ENCODE measurements around the gene LCE1B.

Gene LCE1B

DNA sequence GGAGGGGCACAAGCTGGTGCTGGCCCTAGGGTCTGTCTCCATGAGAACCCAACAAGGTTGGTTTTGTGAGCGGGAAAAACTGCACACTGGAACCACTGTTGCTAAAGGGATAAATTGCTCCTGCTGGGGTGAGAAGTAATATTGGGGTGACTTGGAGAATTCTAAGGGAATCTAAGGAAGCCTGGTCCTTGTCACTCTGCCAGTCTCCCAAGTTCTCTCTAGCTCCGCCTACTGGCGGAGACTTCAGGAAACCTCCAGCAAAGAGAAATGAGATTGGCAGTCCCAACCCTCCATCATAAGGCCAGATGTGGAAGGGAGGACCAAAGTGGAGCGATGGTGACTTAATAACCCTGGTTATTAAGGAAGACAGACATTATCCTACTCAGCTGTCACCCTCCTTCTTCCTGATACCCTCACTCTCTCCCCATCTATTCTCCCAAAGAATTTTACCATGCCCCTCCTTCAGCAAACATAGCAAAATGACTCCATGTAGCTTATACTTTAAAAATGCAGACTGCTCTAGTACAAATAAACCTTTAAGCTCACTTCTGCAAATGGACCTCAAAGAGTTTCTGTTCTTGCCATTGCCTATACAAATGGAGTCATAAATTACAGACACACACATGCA lies 34.1 kb upstream of the LCE1B start:
- TF ChIP-seq CTCF (IDR thresholded peaks at IDR 0.05; ENCODE audit: unreplicated experiment in 3 of 3), result no peak
- H3K4me1 Mint-ChIP-seq, result no peaks in the 10 kb centered on the region
- no peak overlapping the region for H3K27ac Mint-ChIP-seq
- H3K9me3 Mint-ChIP-seq, result peaks cover 37% of the 10 kb centered on the region
- no peak overlapping the region for H3K4me3 Mint-ChIP-seq
- no peaks in the 10 kb centered on the region for H3K36me3 Mint-ChIP-seq (ENCODE audit: low read depth)
- H3K27me3 Mint-ChIP-seq (ENCODE audit: low read depth), result no peaks in the 10 kb centered on the region

DNA sequence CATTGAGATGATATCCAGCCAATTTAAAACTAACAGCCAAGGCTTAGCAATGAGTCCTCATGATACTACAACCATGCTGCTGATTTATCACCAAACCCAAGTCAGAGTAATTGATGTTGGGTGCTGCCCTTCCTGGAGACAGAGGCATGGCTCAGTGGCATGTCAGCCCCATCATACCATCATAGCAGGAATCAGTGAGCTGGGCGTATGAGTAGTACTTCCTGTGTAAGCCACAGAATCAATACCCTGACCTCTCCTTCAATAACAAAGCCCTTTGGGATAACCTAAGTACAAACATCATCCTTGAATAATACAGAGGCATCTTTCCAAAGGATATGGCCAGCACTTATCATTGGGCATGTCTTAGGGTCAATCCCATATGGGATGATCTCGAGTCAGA lies 28.7 kb upstream of the LCE1B start:
- no peak overlapping the region for H3K4me3 Mint-ChIP-seq
- H3K4me1 Mint-ChIP-seq, result no peaks in the 10 kb centered on the region
- peaks cover 2% of the 10 kb centered on the region for H3K36me3 Mint-ChIP-seq (ENCODE audit: low read depth)
- TF ChIP-seq CTCF (IDR thresholded peaks at IDR 0.05; ENCODE audit: unreplicated experiment in 3 of 3), result no peak
- no peak overlapping the region for H3K27ac Mint-ChIP-seq
- H3K27me3 Mint-ChIP-seq (ENCODE audit: low read depth), result no peaks in the 10 kb centered on the region
- peaks cover 24% of the 10 kb centered on the region for H3K9me3 Mint-ChIP-seq

DNA sequence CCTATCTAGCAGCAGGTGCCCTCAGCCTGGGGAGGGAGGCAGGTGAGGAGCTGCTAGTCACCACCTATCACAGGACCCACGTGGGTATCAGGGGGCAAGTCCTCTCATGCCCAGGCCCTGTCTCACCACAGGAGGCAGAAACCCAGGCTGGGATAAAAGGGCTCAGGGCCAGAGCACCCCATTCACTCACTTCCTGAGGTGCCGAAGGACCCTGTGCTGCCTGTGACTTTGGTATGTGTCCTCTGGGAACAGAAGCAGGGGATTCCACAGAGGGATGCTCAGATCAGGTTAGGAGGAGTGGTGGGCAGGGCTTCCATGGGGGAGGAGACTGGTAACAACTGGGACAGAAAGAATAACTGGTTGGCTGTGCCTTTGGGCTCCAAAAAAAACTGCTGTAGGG lies 25.7 kb upstream of the LCE1B start, which contains the start of gene LCE1E:
Gene LCE1E (plus strand): TSS at position 181 of the 400 bp plus-strand sequence. CDS start 1,043 bp downstream, outside the sequence.
- Mint-ChIP-seq H3K36me3 (ENCODE audit: low read depth) (peaks cover 4% of the 10 kb centered on the region), H3K9me3 (peaks cover 19% of the 10 kb centered on the region), H3K27ac (no peak within 1 kb of the TSS), H3K4me3 (no peak within 1 kb of the TSS), H3K4me1 (no peaks in the 10 kb centered on the region), H3K27me3 (ENCODE audit: low read depth) (no peaks in the 10 kb centered on the region)
- no peak for TF ChIP-seq CTCF (IDR thresholded peaks at IDR 0.05; ENCODE audit: unreplicated experiment in 3 of 3)

GRCh38 chr1:152795686-152796085 lies 16.1 kb upstream of the LCE1B start:
- Mint-ChIP-seq H3K9me3 (peaks cover 12% of the 10 kb centered on the region), H3K36me3 (ENCODE audit: low read depth) (no peaks in the 10 kb centered on the region), H3K4me1 (no peaks in the 10 kb centered on the region), H3K4me3 (no peak overlapping the region), H3K27me3 (ENCODE audit: low read depth) (no peaks in the 10 kb centered on the region), H3K27ac (no peak overlapping the region)
- no peak for TF ChIP-seq CTCF (IDR thresholded peaks at IDR 0.05; ENCODE audit: unreplicated experiment in 3 of 3)

DNA sequence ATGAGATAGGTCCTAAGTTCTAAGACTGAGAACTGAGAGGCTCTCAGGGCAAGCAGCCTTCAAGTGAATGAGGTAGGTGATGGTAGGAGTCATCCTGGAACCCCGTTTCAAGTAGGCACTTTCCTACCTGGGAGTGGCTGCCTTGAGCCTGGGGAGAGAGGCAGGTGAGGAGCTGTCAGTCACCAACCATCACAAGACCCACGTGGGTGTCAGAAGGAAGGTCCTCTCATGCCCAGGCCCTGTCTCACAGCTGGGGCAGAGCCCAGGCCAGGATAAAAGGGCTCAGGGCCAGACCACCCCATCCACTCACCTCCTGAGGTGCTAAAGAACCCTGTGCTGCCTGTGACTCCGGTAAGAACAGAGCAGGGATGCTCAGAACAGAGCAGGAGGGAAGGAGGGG lies 15.3 kb upstream of the LCE1B start, which contains the start of gene LCE1D:
Gene LCE1D (plus strand): TSS at position 301 of the 400 bp plus-strand sequence. CDS start 1,074 bp downstream, outside the sequence.
- no peaks in the 10 kb centered on the region for H3K27me3 Mint-ChIP-seq (ENCODE audit: low read depth)
- peaks cover 18% of the 10 kb centered on the region for H3K9me3 Mint-ChIP-seq
- no peak for TF ChIP-seq CTCF (IDR thresholded peaks at IDR 0.05; ENCODE audit: unreplicated experiment in 3 of 3)
- no peak within 1 kb of the TSS for H3K4me3 Mint-ChIP-seq
- no peak within 1 kb of the TSS for H3K27ac Mint-ChIP-seq
- H3K36me3 Mint-ChIP-seq (ENCODE audit: low read depth), result no peaks in the 10 kb centered on the region
- H3K4me1 Mint-ChIP-seq, result no peaks in the 10 kb centered on the region

DNA sequence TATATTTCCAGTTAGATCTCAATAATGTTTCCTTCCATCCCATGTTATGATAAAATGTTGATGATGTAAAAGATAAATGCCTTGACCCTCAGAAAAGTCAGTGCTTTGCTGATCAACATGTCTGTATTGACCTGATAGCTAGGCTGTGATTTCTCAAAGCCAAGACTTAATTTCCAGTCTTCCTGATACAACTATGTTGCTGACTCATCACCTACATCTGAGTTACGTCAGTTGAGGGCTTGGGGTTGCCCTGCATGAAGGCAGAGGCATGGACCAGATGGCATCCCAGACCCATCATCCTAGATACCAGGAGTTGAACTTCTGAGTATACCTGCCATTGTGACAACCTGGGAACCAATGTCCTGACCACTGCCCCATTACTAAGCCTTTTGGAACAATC lies 10.4 kb upstream of the LCE1B start:
- no peak overlapping the region for H3K4me3 Mint-ChIP-seq
- no peak for TF ChIP-seq CTCF (IDR thresholded peaks at IDR 0.05; ENCODE audit: unreplicated experiment in 3 of 3)
- no peaks in the 10 kb centered on the region for H3K4me1 Mint-ChIP-seq
- H3K27me3 Mint-ChIP-seq (ENCODE audit: low read depth), result no peaks in the 10 kb centered on the region
- no peak overlapping the region for H3K27ac Mint-ChIP-seq
- peaks cover 33% of the 10 kb centered on the region for H3K9me3 Mint-ChIP-seq
- no peaks in the 10 kb centered on the region for H3K36me3 Mint-ChIP-seq (ENCODE audit: low read depth)
